Measurements from ENCODE around the gene CHRNA10. TPM values are rescaled to one million over a fixed set of nuclear protein-coding genes. Genes with fewer than 3 reads are reported as not detected.
A peak's percentile ranks its signal among the peaks of the same experiment; 100 is the strongest.

CHRNA10 gene
- total and polyA plus RNA-seq, 12 donors = 0.24 to 1.6 (median 0.51) TPM

DNA sequence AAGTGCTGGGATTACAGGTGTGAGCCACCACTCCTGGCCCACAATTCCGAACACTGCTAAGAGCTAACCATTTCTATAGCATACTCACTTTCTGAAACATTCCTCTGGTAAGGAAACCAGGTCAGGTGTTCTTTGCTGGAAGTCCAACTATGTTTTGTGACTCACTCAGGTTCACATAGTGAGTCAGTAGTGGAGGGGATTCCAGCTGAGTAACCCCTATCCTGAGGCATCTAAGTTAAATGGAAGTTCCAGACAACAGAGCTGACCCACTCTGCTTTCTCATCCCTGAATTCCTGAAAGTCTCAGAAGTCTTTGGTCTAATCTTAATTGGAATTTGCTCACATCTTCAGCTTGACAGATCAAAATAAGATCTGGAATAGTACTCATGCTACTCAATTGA lies 3.0 kb upstream of the CHRNA10 start:
- Histone ChIP-seq H3K4me3 (no peak overlapping the region), H3K27me3 (no peaks in the 10 kb centered on the region), H3K36me3 (peaks cover 0 to 100% (median 58%) of the 10 kb centered on the region in 9 donors), H3K4me1 (peaks cover 0 to 14% (median 3%) of the 10 kb centered on the region in 9 donors), H3K27ac (no peak overlapping the region), H3K9me3 (no peaks in the 10 kb centered on the region)
- intact Hi-C loops (cut with DNase I) = no loop called here
- no peak for ATAC-seq
- 100% methylated on average over 1 of the region's 1 CpG for WGBS, 2 donors
- DNase-seq = no peak
- TF ChIP-seq, protein P1, sequence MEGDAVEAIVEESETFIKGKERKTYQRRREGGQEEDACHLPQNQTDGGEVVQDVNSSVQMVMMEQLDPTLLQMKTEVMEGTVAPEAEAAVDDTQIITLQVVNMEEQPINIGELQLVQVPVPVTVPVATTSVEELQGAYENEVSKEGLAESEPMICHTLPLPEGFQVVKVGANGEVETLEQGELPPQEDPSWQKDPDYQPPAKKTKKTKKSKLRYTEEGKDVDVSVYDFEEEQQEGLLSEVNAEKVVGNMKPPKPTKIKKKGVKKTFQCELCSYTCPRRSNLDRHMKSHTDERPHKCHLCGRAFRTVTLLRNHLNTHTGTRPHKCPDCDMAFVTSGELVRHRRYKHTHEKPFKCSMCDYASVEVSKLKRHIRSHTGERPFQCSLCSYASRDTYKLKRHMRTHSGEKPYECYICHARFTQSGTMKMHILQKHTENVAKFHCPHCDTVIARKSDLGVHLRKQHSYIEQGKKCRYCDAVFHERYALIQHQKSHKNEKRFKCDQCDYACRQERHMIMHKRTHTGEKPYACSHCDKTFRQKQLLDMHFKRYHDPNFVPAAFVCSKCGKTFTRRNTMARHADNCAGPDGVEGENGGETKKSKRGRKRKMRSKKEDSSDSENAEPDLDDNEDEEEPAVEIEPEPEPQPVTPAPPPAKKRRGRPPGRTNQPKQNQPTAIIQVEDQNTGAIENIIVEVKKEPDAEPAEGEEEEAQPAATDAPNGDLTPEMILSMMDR (IDR thresholded peaks at IDR 0.05) = no peak

DNA sequence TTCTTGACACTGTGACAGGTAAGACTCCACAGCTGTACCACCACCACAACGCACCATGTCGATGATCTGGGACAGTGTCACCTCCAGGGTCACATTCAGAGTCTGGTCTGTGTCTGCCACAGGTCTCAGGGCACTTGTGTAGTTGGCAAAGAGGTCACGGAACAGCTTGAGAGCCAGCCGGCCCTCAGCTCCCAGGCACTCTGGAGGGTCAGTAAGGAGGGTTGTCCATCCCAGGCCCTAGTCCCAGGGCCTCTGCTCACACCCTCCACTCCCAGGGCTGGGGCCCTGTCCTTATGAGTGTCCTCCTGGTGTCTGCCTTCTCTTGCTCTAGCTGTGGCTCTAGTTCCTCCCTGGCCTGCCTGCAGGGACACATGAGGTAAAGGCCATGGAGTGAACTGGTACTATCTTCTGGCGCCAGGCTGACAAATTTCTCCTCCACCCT lies 1.4 kb downstream of the CHRNA10 start:
- Histone ChIP-seq H3K36me3 (peaks cover 0 to 100% (median 23%) of the 10 kb centered on the region in 9 donors), H3K27ac (peak overlapping the region in 7 of 10 donors; percentile 10 to 58 (median 21)), H3K9me3 (no peaks in the 10 kb centered on the region), H3K27me3 (no peaks in the 10 kb centered on the region), H3K4me3 (no peak overlapping the region), H3K4me1 (peaks cover 0 to 20% (median 3%) of the 10 kb centered on the region in 9 donors)
- WGBS, 2 donors = 54 to 68% methylated on average over 5 of the region's 5 CpGs
- intact Hi-C loops (cut with DNase I) = no loop called here
- DNase-seq = peak; percentile 34 to 44
- TF ChIP-seq, protein P1 (IDR thresholded peaks at IDR 0.05) = no peak
- ATAC-seq = peak; percentile 44 to 86 (median 80)

DNA sequence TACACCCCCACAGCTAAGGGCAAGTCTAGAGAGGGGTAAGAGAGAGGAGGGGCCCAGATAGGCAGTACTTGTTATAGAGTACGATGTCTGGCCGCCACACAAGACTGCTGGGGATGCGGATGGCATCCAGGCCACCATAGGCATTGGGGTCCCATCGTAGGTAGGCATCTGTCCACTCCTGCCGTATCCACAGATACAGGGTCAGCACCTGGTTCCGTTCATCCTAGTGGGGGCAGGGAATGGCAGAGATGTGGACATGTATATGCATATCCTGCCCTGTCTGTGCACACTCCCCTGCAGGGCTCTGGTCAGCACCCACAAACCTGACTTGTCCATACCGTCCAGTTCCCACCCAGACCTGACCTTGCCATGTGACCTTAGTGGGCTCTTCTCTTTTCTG lies 2.1 kb downstream of the CHRNA10 start:
- H3K9me3 ChIP-seq = no peaks in the 10 kb centered on the region
- no peaks in the 10 kb centered on the region for H3K27me3 ChIP-seq
- peaks cover 0 to 20% (median 3%) of the 10 kb centered on the region in 9 donors for H3K4me1 ChIP-seq
- DNase-seq (no peak), ATAC-seq (no peak)
- H3K4me3 ChIP-seq = no peak overlapping the region
- peak overlapping the region in 2 of 10 donors; percentile 16 to 58 for H3K27ac ChIP-seq
- intact Hi-C loops (cut with DNase I) = no loop called here
- WGBS, 2 donors = 95% methylated on average over 7 of the region's 7 CpGs
- TF ChIP-seq, protein P1 (IDR thresholded peaks at IDR 0.05) = no peak
- peaks cover 0 to 99% (median 19%) of the 10 kb centered on the region in 9 donors for H3K36me3 ChIP-seq

DNA sequence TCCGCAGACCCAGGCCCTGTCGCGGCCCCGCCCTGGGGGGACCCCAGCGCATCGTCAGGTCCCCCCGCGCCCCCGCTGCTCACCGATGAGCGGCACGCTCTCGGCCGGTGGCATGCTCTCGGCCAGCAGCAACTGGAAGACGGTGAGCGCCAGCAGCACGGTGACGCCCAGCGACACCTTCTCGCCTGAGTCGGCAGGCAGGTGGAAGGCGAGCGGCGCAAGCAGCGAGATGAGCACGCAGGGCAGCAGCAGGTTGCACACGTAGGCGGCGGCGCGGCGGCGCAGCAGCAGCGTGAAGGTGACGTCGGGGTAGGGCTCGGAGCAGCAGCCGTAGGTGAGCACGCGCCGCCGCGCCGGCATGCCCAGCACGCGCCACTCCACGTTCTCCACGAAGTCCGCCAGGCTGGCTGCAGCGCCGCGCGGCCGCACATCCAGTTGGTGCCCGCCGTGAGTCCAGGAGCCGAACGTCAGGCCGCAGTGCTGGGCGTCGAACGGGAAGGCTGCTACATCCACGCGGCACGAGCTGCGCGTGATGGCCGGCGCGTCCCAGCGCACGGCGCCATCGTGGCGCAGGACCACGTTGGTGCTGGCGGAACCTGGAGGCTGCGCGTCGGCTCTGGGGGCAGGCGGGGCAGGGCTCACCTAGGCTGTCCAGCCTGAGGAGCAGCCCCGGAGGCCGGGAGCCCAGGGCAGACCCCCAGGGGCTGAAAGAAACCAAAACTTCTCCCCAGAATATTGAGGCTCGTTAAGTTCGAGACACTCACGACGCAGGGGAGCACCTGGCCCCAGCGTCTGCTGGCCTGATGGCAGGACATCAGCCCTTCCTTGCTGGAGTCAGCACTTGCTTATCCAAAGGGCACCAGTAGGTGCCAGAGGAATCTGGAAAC lies 3.8 kb downstream of the CHRNA10 start:
- no peak overlapping the region for H3K4me3 ChIP-seq
- ATAC-seq (no peak), DNase-seq (no peak)
- 99% methylated on average over 84 to 89 of the region's 89 CpGs for WGBS, 2 donors
- peaks cover 0 to 82% (median 7%) of the 10 kb centered on the region in 9 donors for H3K36me3 ChIP-seq
- no peak overlapping the region for H3K27ac ChIP-seq
- H3K27me3 ChIP-seq = no peaks in the 10 kb centered on the region
- H3K4me1 ChIP-seq = peaks cover 0 to 20% (median 3%) of the 10 kb centered on the region in 9 donors
- TF ChIP-seq, protein P1 (IDR thresholded peaks at IDR 0.05) = no peak
- intact Hi-C loops (cut with DNase I) = no loop called here
- H3K9me3 ChIP-seq = no peaks in the 10 kb centered on the region
